IMR-90 (cell line): ENCODE results near the gene ITGA5. TPM values are rescaled to one million over a fixed set of nuclear protein-coding genes. Genes with fewer than 3 reads are reported as not detected.

Source experiments
- ATAC-seq: fragments of 200-7000 bp; cut with Tn5 transposase; 2 replicates; pipeline ENCODE4 v1.9.1; 2020; ENCODE audit warnings: low read depth, mild to moderate bottlenecking, moderate library complexity
- BruUV-seq: library from RNA; stranded (reverse); fragments of 400-500 nt; replicated peaks from 2 replicates; lab custom pipeline; 2021; lab: Mats Ljungman, UMichigan
- CTCF ChIA-PET: fragments of 300-600 bp; formaldehyde crosslinking; extraction: SDS; loops from one replicate; lab custom pipeline; 2021; ENCODE audit warnings: antibody characterized with exemption; lab: Yijun Ruan, JAX
- POLR2A ChIA-PET: fragments of 300-600 bp; sonication (Branson Sonifier 250); formaldehyde crosslinking; loops from one replicate; lab custom pipeline; 2022; ENCODE audit warnings: antibody characterized with exemption; ENCODE audit not compliant: unreplicated experiment; lab: Charles Lee
- DNase-seq: peaks from one replicate; pipeline ENCODE4 v3.0.0; 2013
- H2AFZ ChIP-seq: replicated peaks from 2 replicates; pipeline ENCODE3; 2013; ENCODE audit warnings: low read length, mild to moderate bottlenecking; ENCODE audit not compliant: poor library complexity
- H2AK5ac ChIP-seq: 2 replicates; pipeline ENCODE4 v1.6.1; 2013; ENCODE audit warnings: low read depth, low read length, inconsistent platforms
- H2AK9ac ChIP-seq: replicated peaks from 2 replicates; pipeline ENCODE3; 2013; ENCODE audit warnings: mild to moderate bottlenecking, low read depth, low read length, moderate library complexity; ENCODE audit not compliant: poor library complexity
- H2BK120ac ChIP-seq: 2 replicates; pipeline ENCODE4 v1.6.1; 2013; ENCODE audit warnings: low read depth, low read length, inconsistent platforms
- H2BK15ac ChIP-seq: 3 replicates; pipeline ENCODE4 v1.6.1; 2013; ENCODE audit warnings: low read depth, low read length, inconsistent platforms
- H2BK20ac ChIP-seq: 2 replicates; pipeline ENCODE4 v1.6.1; 2013; ENCODE audit warnings: low read depth, mild to moderate bottlenecking, inconsistent platforms, low read length, moderate library complexity
- H2BK5ac ChIP-seq: 2 replicates; pipeline ENCODE4 v1.6.1; 2013; ENCODE audit warnings: mild to moderate bottlenecking, low read depth, low read length, inconsistent platforms; ENCODE audit not compliant: poor library complexity, severe bottlenecking
- H3K14ac ChIP-seq: replicated peaks from 2 replicates; pipeline ENCODE4 v1.6.1; 2013; ENCODE audit warnings: low read depth, low read length, inconsistent platforms
- H3K18ac ChIP-seq: 2 replicates; pipeline ENCODE4 v1.6.1; 2013; ENCODE audit warnings: low read depth, low read length, control low read depth
- H3K23ac ChIP-seq: 2 replicates; pipeline ENCODE4 v1.6.1; 2013; ENCODE audit warnings: low read depth, low read length, inconsistent platforms
- H3K27ac ChIP-seq: 2 replicates; pipeline ENCODE4 v1.5.1; 2013; ENCODE audit warnings: mild to moderate bottlenecking, control low read depth, low read length; ENCODE audit not compliant: insufficient read depth
- H3K27me3 ChIP-seq: 2 replicates; pipeline ENCODE4 v1.6.1; 2013; ENCODE audit warnings: low read length; ENCODE audit not compliant: control insufficient read depth, insufficient read depth
- H3K36me3 ChIP-seq: 2 replicates; pipeline ENCODE4 v1.6.1; 2013; ENCODE audit warnings: low read length, mixed read lengths; ENCODE audit not compliant: control insufficient read depth, insufficient read depth
- H3K4ac ChIP-seq: 2 replicates; pipeline ENCODE4 v1.6.1; 2013; ENCODE audit warnings: low read depth, low read length, inconsistent platforms
- H3K4me1 ChIP-seq: 2 replicates; pipeline ENCODE4 v1.6.1; 2013; ENCODE audit warnings: low read length, mixed read lengths; ENCODE audit not compliant: control insufficient read depth, insufficient read depth
- H3K4me2 ChIP-seq: 2 replicates; pipeline ENCODE4 v1.6.1; 2013; ENCODE audit warnings: low read depth, mild to moderate bottlenecking, control low read depth, low read length, moderate library complexity
- H3K4me3 ChIP-seq: 2 replicates; pipeline ENCODE4 v1.5.1; 2013; ENCODE audit warnings: low read depth, mild to moderate bottlenecking, control low read depth, low read length, moderate library complexity; ENCODE audit not compliant: insufficient read depth
- H3K56ac ChIP-seq: 2 replicates; pipeline ENCODE4 v1.6.1; 2013; ENCODE audit warnings: low read length, inconsistent platforms; ENCODE audit not compliant: insufficient read depth; ENCODE audit errors: extremely low read depth
- H3K79me1 ChIP-seq, 2 experiments: 2 replicates each; pipeline ENCODE4 v1.6.1; 2013; ENCODE audit warnings: low read length in 2 of 2, inconsistent platforms in 1 of 2, low read depth in 1 of 2
- H3K9ac ChIP-seq: 2 replicates; pipeline ENCODE4 v1.6.1; 2013; ENCODE audit warnings: low read depth, low read length, control low read depth
- H3K9me1 ChIP-seq: 2 replicates; pipeline ENCODE4 v1.6.1; 2013; ENCODE audit warnings: low read length, inconsistent platforms; ENCODE audit not compliant: insufficient read depth
- H3K9me3 ChIP-seq: 2 replicates; pipeline ENCODE4 v1.6.1; 2013; ENCODE audit warnings: low read length; ENCODE audit not compliant: control insufficient read depth, insufficient read depth
- H4K20me1 ChIP-seq: 2 replicates; pipeline ENCODE4 v1.6.1; 2013; ENCODE audit warnings: low read length, inconsistent platforms; ENCODE audit not compliant: insufficient read depth
- H4K5ac ChIP-seq: 2 replicates; pipeline ENCODE4 v1.6.1; 2013; ENCODE audit warnings: mild to moderate bottlenecking, low read depth, low read length, control low read depth
- H4K8ac ChIP-seq, 2 experiments: 2 replicates each; pipeline ENCODE4 v1.6.1; 2013; ENCODE audit warnings: low read depth in 2 of 2, low read length in 2 of 2, control low read depth in 1 of 2, inconsistent platforms in 1 of 2
- H4K91ac ChIP-seq: 2 replicates; pipeline ENCODE4 v1.6.1; 2013; ENCODE audit warnings: low read depth, low read length, inconsistent platforms; ENCODE audit not compliant: insufficient read depth
- CEBPB ChIP-seq: IDR thresholded peaks from 2 replicates; pipeline ENCODE4 v1.6.1; 2012; ENCODE audit warnings: low read depth, low read length, improper control_type of control experiment
- CHD1 ChIP-seq: IDR thresholded peaks from 2 replicates; pipeline ENCODE4 v1.6.1; 2012; ENCODE audit warnings: low read depth, low read length, improper control_type of control experiment
- CTCF ChIP-seq: conservative IDR thresholded peaks from 2 replicates; pipeline ENCODE4 v1.5.1; 2012; ENCODE audit warnings: mild to moderate bottlenecking, low read depth, low read length, improper control_type of control experiment
- WGBS, 2 experiments: methylation state at CpG; one replicate each; pipeline versions ENCODE4 v1.1.5 to v1.1.7; 2013; ENCODE audit warnings: missing lambda C conversion rate in 2 of 2; ENCODE audit not compliant: insufficient read length in 1 of 2; ENCODE audit errors: extremely low coverage in 2 of 2; 5-methylcytosine and 5-hydroxymethylcytosine counted together
- dilution Hi-C: fragments of 300-500 bp; cut with HindIII; formaldehyde crosslinking; loops from one replicate; pipeline ENCODE4 v1.14.3; 2018; ENCODE audit warnings: low sequenced_read_pairs; ENCODE audit not compliant: unreplicated experiment
- in situ Hi-C: fragments of 300-500 bp; cut with MboI; formaldehyde crosslinking; loops from 3 replicates; pipeline ENCODE4 v1.14.3; 2019; ENCODE audit warnings: low sequenced_read_pairs, inconsistent platforms, mixed read lengths
- intact Hi-C: fragments of 100-400 bp; cut with micrococcal nuclease; formaldehyde crosslinking; loops from 2 replicates; pipeline ENCODE4 v1.10.0; 2022
- polyA plus RNA-seq, 3 experiments: library from polyadenylated mRNA; depleted of rRNA; stranded (reverse); fragments of >200 nt; gene quantifications; 2 replicates each; pipeline ENCODE4 v1.2.3, GENCODE V29; 2012; ENCODE audit warnings: low replicate concordance in 1 of 3
- total RNA-seq: library from RNA; depleted of rRNA; stranded (reverse); fragments of >200 nt; gene quantifications from 2 replicates; pipeline ENCODE4 v1.2.3, GENCODE V29; 2012
- TF ChIP-seq, protein P1 (sequence below): fragments of 150-350 bp; IDR thresholded peaks from 2 replicates; pipeline ENCODE4 v1.6.1; 2017; ENCODE audit warnings: mild to moderate bottlenecking, antibody characterized with exemption, low read length, low read depth

Gene ITGA5
- total and polyA plus RNA-seq, 2 of the 4 experiments (the other 2 are of a cell fraction): 159 to 259 TPM

DNA sequence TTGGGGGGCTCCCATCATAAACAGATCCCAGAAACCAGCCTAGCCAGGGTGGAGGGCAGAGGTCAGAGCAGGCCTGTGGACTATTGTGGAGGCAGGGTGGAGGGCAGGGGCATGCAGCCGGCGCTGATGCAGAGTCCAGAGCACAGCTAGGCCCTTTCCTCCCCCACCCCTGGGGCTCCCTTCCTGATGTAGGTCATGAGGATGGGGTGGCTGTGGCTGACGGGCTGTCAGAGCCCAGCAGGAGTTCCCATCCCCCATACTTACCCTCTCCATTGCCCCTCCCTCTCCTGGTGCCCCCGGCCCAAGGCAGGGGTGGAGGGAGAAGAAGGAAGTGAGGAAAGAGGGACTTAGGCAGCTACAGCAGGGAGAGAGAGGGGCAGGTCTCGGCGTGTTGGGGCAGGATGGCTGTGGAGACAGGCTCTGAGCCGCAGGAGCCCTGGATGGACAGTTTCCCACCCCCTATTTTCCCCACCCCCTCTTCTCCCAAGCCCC is 28.8 kb downstream of the ITGA5 start (continued):
- TF ChIP-seq CHD1 (no peak), CEBPB (no peak), CTCF (no peak)

DNA sequence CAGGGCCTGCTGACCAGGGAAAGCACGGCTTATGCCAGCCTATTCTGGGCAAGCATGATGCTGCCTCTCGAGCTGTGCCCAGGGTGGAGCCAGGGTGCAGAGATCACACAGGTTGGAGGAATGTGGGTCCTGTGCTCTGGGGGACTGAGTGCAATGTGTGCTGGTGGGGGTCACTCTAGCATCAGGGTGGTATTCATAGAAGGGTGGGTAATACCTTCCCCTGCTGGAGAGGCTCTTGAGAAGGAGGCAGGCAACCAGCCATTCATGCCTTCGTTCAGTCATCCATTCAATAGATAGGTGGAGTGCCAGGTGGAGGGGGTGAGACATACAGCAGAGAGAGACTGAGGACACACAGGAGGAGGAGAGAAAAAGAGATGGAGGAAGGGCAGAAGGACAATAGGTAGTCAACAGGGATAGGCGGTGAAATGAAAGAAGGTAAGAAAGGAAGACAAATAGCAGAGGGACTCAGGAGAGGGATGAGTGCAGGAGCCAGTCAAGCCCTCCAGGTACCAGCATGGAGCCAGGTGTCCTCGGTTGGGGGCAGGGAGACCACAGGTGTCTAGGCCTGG is 29.4 kb downstream of the ITGA5 start:
- Histone ChIP-seq H3K18ac (no peak overlapping the region), H3K27me3 (no peaks in the 10 kb centered on the region), H3K9ac (no peak overlapping the region), H3K9me3 (no peaks in the 10 kb centered on the region), H3K36me3 (peaks cover 22% of the 10 kb centered on the region), H2AFZ (peak overlapping the region; percentile 55), H3K27ac (no peak overlapping the region), H4K5ac (no peak overlapping the region), H3K9me1 (no peaks in the 10 kb centered on the region), H3K79me1 (peaks cover 0 to 8% of the 10 kb centered on the region in 2 experiments; a peak in 2 of 4 replicates), H4K91ac (no peak overlapping the region), H4K20me1 (peaks cover 13% of the 10 kb centered on the region), H2AK5ac (0 out of 2 replicates have a peak overlapping the region, but pooled peaks have one; percentile 3), H3K56ac (no peak overlapping the region), H2BK15ac (peak overlapping the region; percentile 75; the same call in 2 of the 3 replicates), H2BK20ac (no peak overlapping the region), H2BK120ac (no peak overlapping the region), H2BK5ac (no peak overlapping the region), H3K4me2 (no peak overlapping the region), H3K4me1 (peaks cover 6% of the 10 kb centered on the region), H3K23ac (no peak overlapping the region), H3K4me3 (no peak overlapping the region), H3K14ac (no peak overlapping the region), H2AK9ac (peak overlapping the region; percentile 38), H4K8ac (no peak overlapping the region), H3K4ac (no peak overlapping the region)
- ChIA-PET POLR2A (no interaction called here), CTCF (no interaction called here)
- no peak for DNase-seq
- in situ Hi-C loops: no loop called here
- dilution Hi-C loops: no loop called here
- BruUV-seq: no TSS peak
- TF ChIP-seq, protein P1, sequence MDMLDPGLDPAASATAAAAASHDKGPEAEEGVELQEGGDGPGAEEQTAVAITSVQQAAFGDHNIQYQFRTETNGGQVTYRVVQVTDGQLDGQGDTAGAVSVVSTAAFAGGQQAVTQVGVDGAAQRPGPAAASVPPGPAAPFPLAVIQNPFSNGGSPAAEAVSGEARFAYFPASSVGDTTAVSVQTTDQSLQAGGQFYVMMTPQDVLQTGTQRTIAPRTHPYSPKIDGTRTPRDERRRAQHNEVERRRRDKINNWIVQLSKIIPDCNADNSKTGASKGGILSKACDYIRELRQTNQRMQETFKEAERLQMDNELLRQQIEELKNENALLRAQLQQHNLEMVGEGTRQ: no peak
- 100% methylated on average over 2 of the region's 5 CpGs; no CpG with 5 or more reads in 1 of the 2 experiments for WGBS, 2 experiments
- intact Hi-C loops: no loop called here
- no peak for ATAC-seq
